Measurements from ENCODE around the gene EIF5A2. TPM values are rescaled to one million over a fixed set of nuclear protein-coding genes. Genes with fewer than 3 reads are reported as not detected.
"Not testable (repeated sequence)": the region's sequence is repeated elsewhere in the genome, so short reads cannot be mapped to it uniquely, and the experiment has no call there.

EIF5A2 gene
- total RNA-seq, 4 donors from 2014 or later = 9.6 to 15.1 (median 11.2) TPM

DNA sequence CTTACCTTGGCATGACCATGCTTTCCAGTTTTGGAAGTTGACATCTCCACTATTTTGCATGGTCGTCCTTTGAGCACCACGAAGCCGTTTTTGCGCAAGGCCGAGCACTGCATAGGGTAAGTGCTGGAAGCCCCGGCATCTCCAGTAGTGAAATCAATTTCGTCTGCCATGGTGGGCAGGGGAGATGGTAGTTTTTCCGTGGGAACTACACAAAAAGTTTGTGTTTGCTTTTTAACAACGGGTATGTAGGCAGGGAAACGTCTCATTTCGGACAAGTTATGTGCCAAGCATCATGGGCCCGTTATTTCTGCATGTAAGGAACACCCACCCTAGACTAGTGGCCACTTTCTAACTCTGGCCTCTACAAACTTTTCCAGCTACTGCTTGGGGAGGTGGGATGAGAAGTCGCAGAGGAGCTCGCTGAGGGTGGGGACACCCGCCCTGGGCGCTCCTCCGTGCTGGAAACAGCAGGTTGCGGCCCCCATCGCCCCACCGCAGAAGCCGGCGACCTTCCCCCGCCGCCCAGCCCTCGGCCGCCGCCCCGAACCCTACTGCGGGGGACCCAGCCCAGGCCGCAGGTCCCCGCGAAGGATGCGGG lies 701 bp downstream of the EIF5A2 start:
- 7 to 11% methylated on average over 5 to 12 of the region's 33 CpGs for WGBS, 2 donors (ENCODE audit: low coverage in 1 of 2)
- Histone ChIP-seq H3K27ac (peak overlapping the region in 3 of 4 donors; percentile 59 to 84 (median 83)), H3K9me3 (peaks cover 0 to 26% (median 0%) of the 10 kb centered on the region in 3 donors), H3K4me3 (peak overlapping the region; percentile 62 to 84), H3K27me3 (no peaks in the 10 kb centered on the region), H3K4me1 (peaks cover 0 to 25% (median 4%) of the 10 kb centered on the region in 3 donors), H3K36me3 (no peaks in the 10 kb centered on the region)
- ATAC-seq = no peak
- TF ChIP-seq, protein P1, sequence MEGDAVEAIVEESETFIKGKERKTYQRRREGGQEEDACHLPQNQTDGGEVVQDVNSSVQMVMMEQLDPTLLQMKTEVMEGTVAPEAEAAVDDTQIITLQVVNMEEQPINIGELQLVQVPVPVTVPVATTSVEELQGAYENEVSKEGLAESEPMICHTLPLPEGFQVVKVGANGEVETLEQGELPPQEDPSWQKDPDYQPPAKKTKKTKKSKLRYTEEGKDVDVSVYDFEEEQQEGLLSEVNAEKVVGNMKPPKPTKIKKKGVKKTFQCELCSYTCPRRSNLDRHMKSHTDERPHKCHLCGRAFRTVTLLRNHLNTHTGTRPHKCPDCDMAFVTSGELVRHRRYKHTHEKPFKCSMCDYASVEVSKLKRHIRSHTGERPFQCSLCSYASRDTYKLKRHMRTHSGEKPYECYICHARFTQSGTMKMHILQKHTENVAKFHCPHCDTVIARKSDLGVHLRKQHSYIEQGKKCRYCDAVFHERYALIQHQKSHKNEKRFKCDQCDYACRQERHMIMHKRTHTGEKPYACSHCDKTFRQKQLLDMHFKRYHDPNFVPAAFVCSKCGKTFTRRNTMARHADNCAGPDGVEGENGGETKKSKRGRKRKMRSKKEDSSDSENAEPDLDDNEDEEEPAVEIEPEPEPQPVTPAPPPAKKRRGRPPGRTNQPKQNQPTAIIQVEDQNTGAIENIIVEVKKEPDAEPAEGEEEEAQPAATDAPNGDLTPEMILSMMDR (IDR thresholded peaks at IDR 0.05) = no peak
- TF ChIP-seq EP300 (IDR thresholded peaks at IDR 0.05) = no peak
- no peak for TF ChIP-seq POLR2A (IDR thresholded peaks at IDR 0.05)
- TF ChIP-seq POLR2AphosphoS5 (IDR thresholded peaks at IDR 0.05) = no peak

- Histone ChIP-seq H3K27ac (no peak overlapping the region), H3K36me3 (no peaks in the 10 kb centered on the region), H3K27me3 (no peaks in the 10 kb centered on the region), H3K4me1 (peaks cover 0 to 25% (median 4%) of the 10 kb centered on the region in 3 donors), H3K4me3 (no peak overlapping the region), H3K9me3 (peaks cover 0 to 21% (median 0%) of the 10 kb centered on the region in 3 donors)
- WGBS, 2 donors (ENCODE audit: low coverage in 1 of 2) = 91% methylated on average over 2 of the region's 2 CpGs
- no peak for ATAC-seq
- TF ChIP-seq POLR2AphosphoS5 (IDR thresholded peaks at IDR 0.05) = no peak
These were observed 2.6 kb downstream of the EIF5A2 start for GRCh38 chr3:170905862-170906261.

GRCh38 chr3:170903123-170903522 lies 5.3 kb downstream of the EIF5A2 start:
- no peaks in the 10 kb centered on the region for H3K36me3 ChIP-seq
- TF ChIP-seq, protein P1 (IDR thresholded peaks at IDR 0.05) = no peak
- no peak for TF ChIP-seq EP300 (IDR thresholded peaks at IDR 0.05)
- TF ChIP-seq POLR2A (IDR thresholded peaks at IDR 0.05) = no peak
- TF ChIP-seq POLR2AphosphoS5 (IDR thresholded peaks at IDR 0.05) = no peak
- H3K27me3 ChIP-seq = no peaks in the 10 kb centered on the region
- ATAC-seq = no peak
- peaks cover 0 to 17% (median 4%) of the 10 kb centered on the region in 3 donors for H3K4me1 ChIP-seq
- 100% methylated on average over 3 of the region's 3 CpGs; no CpG with 5 or more reads in 1 of the 2 donors for WGBS, 2 donors (ENCODE audit: low coverage in 1 of 2)
- no peaks in the 10 kb centered on the region for H3K9me3 ChIP-seq
- no peak overlapping the region for H3K27ac ChIP-seq
- H3K4me3 ChIP-seq = no peak overlapping the region

GRCh38 chr3:170899455-170899854 lies 9.0 kb downstream of the EIF5A2 start:
- H3K4me3 ChIP-seq = no peak overlapping the region
- WGBS, 2 donors (ENCODE audit: low coverage in 1 of 2) = 100% methylated on average over 1 of the region's 1 CpG
- no peak for TF ChIP-seq POLR2A (IDR thresholded peaks at IDR 0.05)
- TF ChIP-seq EP300 (IDR thresholded peaks at IDR 0.05) = no peak
- TF ChIP-seq, protein P1 (IDR thresholded peaks at IDR 0.05) = no peak
- TF ChIP-seq POLR2AphosphoS5 (IDR thresholded peaks at IDR 0.05) = no peak
- peaks cover 0 to 17% of the 10 kb centered on the region in 2 donors for H3K36me3 ChIP-seq
- H3K27me3 ChIP-seq = no peaks in the 10 kb centered on the region
- no peak overlapping the region for H3K27ac ChIP-seq
- H3K4me1 ChIP-seq = no peaks in the 10 kb centered on the region
- no peaks in the 10 kb centered on the region for H3K9me3 ChIP-seq
- no peak for ATAC-seq

DNA sequence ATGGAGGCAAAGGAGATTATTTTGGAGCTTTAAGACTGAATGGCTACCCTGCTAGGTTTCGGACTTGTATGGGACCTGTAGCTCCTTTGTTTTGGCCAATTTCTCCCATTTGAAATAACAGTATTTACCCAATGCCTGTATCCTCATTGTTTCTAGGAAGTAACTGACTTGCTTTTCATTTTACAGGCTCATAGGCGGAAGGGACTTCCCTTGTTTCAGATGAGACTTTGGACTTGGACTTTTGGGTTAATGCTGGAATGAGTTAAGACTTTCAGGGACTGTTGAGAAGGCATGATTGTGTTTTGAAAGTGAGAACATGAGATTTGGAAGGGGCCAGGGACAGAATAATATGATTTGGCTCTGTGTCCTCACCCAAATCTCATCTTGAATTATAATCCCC lies 10.5 kb downstream of the EIF5A2 start:
- WGBS, 2 donors (ENCODE audit: low coverage in 1 of 2) = 100% methylated on average over 1 of the region's 2 CpGs
- ATAC-seq = no peak
- H3K4me3 ChIP-seq = no peak overlapping the region
- no peaks in the 10 kb centered on the region for H3K4me1 ChIP-seq
- peaks cover 0 to 24% of the 10 kb centered on the region in 2 donors for H3K36me3 ChIP-seq
- no peak overlapping the region for H3K27ac ChIP-seq
- TF ChIP-seq, protein P1 (IDR thresholded peaks at IDR 0.05) = no peak
- TF ChIP-seq POLR2A (IDR thresholded peaks at IDR 0.05) (no peak), POLR2AphosphoS5 (IDR thresholded peaks at IDR 0.05) (no peak), EP300 (IDR thresholded peaks at IDR 0.05) (no peak)
- no peaks in the 10 kb centered on the region for H3K9me3 ChIP-seq
- H3K27me3 ChIP-seq = no peaks in the 10 kb centered on the region

GRCh38 chr3:170897199-170897598 lies 11.2 kb downstream of the EIF5A2 start:
- not testable (repeated sequence) for H3K4me1 ChIP-seq, H3K27me3 ChIP-seq, ATAC-seq, H3K4me3 ChIP-seq, H3K9me3 ChIP-seq, H3K27ac ChIP-seq
- no CpG with 5 or more reads among the region's 1 CpG for WGBS, 2 donors (ENCODE audit: low coverage in 1 of 2)
- peaks cover 0 to 32% of the 10 kb centered on the region in 2 donors for H3K36me3 ChIP-seq
